Adrenal gland (tissue), 12 donors: ENCODE results near the gene GATA6. TPM values are rescaled to one million over a fixed set of nuclear protein-coding genes. Genes with fewer than 3 reads are reported as not detected.
A peak's percentile ranks its signal among the peaks of the same experiment; 100 is the strongest.
"Not testable (repeated sequence)": the region's sequence is repeated elsewhere in the genome, so short reads cannot be mapped to it uniquely, and the experiment has no call there.

Experiments used
- DNase-seq, 7 donors: peaks; one replicate each; pipeline ENCODE4 v3.0.0-alpha.2; 2019 to 2020
- H3K27ac ChIP-seq, 5 donors: fragments of 200-600 bp; sonication (generic) in 4 of 5; 1 replicate in 3 of 5; 2 replicates in 2 of 5; pipeline versions ENCODE4 v1.5.1 to v1.8.0; 2016 to 2020; ENCODE audit warnings: mild to moderate bottlenecking in 1 of 5
- H3K27me3 ChIP-seq: fragments of 200-600 bp; 2 replicates; pipeline ENCODE4 v1.8.0; 2021
- H3K36me3 ChIP-seq, 2 donors: fragments of 200-600 bp; replicated peaks in 1 of 2; 1 replicate in 1 of 2; 2 replicates in 1 of 2; pipeline versions ENCODE4 v1.5.1 to v1.8.0; 2018 to 2022
- H3K4me1 ChIP-seq, 2 donors: fragments of 200-600 bp; replicated peaks in 1 of 2; 1 replicate in 1 of 2; 2 replicates in 1 of 2; pipeline versions ENCODE4 v1.5.1 to v1.8.0; 2018 to 2021
- H3K4me3 ChIP-seq, 4 donors: fragments of 200-600 bp; sonication (generic) in 3 of 4; one replicate each; pipeline ENCODE4 v1.5.1; 2016 to 2018
- H3K9me3 ChIP-seq, 3 donors: fragments of 200-600 bp; sonication (generic) in 1 of 3; replicated peaks in 1 of 3; 1 replicate in 2 of 3; 2 replicates in 1 of 3; pipeline versions ENCODE4 v1.5.1 to v1.8.0; 2016 to 2021
- POLR2A ChIP-seq, 2 donors: fragments of 450-650 bp; IDR thresholded peaks; one replicate each; pipeline ENCODE4 v1.6.1; 2017; ENCODE audit warnings: antibody characterized with exemption in 2 of 2, mild to moderate bottlenecking in 2 of 2, moderate library complexity in 1 of 2
- WGBS, 4 donors: extraction: QIAGEN DNeasy Blood & Tissue Kit in 2 of 4; methylation state at CpG; one replicate each; pipeline versions ENCODE4 v1.1.5 to v1.1.7; 2013 to 2017; 5-methylcytosine and 5-hydroxymethylcytosine counted together
- intact Hi-C, 2 donors: fragments of 100-400 bp; cut with DNase I; formaldehyde crosslinking; loops; one replicate each; pipeline versions ENCODE4 v1.14.1 to v1.15.0; 2022 to 2023
- polyA plus RNA-seq, 3 donors: library from polyadenylated mRNA; stranded (reverse); fragments of 200-250 nt in 2 of 3; fragments of 350-450 nt in 1 of 3; fragmentation: Illumina TruSeq in 1 of 3; extraction: RNeasy Lipid Tissue Mini Kit (QIAGEN cat#74804) in 1 of 3; gene quantifications; one replicate each; pipeline ENCODE4 v1.2.3, GENCODE V29; 2013 to 2014
- total RNA-seq, 9 donors: library from RNA; depleted of rRNA in 4 of 9; stranded (reverse); fragments of >200 nt in 4 of 9; fragments of 120-200 nt in 1 of 9; fragmentation: NEBNext Ultra II Directional in 1 of 9; extraction: Animal tissue kit (Norgen Biotek cat#: 25700) in 1 of 9; gene quantifications; one replicate each; pipeline versions ENCODE4 v1.1.0 to v1.2.4, GENCODE V29; 2013 to 2023
- TF ChIP-seq, protein P1 (sequence below), 6 experiments: fragments of 450-650 bp in 4 of 6; fragments of 200-600 bp in 2 of 6; sonication (generic) in 1 of 6; IDR thresholded peaks; 1 replicate in 5 of 6; 2 replicates in 1 of 6; pipeline versions ENCODE4 v1.5.1 to v1.8.0; 2016 to 2021; ENCODE audit warnings: antibody characterized with exemption in 6 of 6, mild to moderate bottlenecking in 2 of 6, moderate library complexity in 1 of 6
- donor health status: healthy with polysubstance abuse.
- donor health status: Bipolar disorder and iron deficiency.
- donor health status: DM: yes; HTN: yes; CAD: no.
- donor health status: DM: no; HTN: no; CAD: no.
- donor health status: DM: no; HTN: no; CAD: no.
- donor health status: DM: yes; HTN: yes; CAD: no.

Gene GATA6
- total and polyA plus RNA-seq, 12 donors = 31.3 to 222 (median 135) TPM

DNA sequence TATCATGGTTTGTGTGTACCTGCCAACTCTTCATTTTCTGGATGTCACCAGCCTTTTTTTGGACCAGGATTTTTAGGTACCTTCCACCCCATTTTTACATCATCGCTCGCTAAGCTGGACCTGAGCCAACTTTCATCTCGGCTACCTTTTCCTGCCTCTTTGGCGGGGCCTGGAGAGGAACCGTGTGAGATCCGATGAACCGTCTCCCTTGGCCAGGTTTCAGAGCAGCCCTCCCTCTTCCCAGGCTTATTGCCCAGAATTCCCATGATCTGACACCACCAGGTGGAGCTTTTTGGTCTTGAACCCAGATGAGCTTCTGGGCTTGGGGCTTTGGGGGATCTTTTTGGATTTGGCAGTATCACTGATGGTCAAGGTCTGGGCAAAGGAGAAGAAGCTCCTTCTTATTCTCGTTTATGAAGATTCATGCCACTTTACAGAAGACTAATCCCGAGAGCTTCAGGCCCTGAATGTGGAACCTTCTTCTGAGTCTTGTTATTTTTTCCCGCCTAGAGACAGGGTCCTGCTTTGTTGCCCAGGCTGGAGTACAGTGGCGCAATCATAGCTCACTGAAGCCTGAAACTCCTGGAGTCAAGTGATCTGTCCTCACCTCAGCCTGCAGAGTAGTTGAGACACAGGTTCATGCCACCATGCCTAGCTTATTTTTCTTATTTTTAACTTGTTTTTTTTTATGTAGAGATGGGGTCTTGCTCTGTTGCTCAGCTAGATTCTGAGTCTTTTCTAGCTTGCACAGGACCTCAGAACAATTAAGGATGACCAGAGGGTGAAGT, 50.4 kb downstream of the GATA6 start:
- H3K27ac ChIP-seq = no peak overlapping the region
- no peaks in the 10 kb centered on the region for H3K27me3 ChIP-seq
- intact Hi-C loops = loop anchor here in 1 of 2 donors (10.0 kb wide), 1 partner anchor 55 kb away; no protein-coding TSS in a partner anchor
- TF ChIP-seq POLR2A (IDR thresholded peaks at IDR 0.05) = no peak
- TF ChIP-seq, protein P1, sequence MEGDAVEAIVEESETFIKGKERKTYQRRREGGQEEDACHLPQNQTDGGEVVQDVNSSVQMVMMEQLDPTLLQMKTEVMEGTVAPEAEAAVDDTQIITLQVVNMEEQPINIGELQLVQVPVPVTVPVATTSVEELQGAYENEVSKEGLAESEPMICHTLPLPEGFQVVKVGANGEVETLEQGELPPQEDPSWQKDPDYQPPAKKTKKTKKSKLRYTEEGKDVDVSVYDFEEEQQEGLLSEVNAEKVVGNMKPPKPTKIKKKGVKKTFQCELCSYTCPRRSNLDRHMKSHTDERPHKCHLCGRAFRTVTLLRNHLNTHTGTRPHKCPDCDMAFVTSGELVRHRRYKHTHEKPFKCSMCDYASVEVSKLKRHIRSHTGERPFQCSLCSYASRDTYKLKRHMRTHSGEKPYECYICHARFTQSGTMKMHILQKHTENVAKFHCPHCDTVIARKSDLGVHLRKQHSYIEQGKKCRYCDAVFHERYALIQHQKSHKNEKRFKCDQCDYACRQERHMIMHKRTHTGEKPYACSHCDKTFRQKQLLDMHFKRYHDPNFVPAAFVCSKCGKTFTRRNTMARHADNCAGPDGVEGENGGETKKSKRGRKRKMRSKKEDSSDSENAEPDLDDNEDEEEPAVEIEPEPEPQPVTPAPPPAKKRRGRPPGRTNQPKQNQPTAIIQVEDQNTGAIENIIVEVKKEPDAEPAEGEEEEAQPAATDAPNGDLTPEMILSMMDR (IDR thresholded peaks at IDR 0.05) = peak in 1 of 6 experiments; percentile 2
- peaks cover 0 to 6% of the 10 kb centered on the region in 2 donors for H3K4me1 ChIP-seq
- WGBS, 4 donors = 58 to 65% (median 61%) methylated on average over 11 of the region's 11 CpGs
- H3K36me3 ChIP-seq = no peaks in the 10 kb centered on the region
- peak in 1 of 7 donors; percentile 21 for DNase-seq
- H3K9me3 ChIP-seq = no peaks in the 10 kb centered on the region
- no peak overlapping the region for H3K4me3 ChIP-seq

DNA sequence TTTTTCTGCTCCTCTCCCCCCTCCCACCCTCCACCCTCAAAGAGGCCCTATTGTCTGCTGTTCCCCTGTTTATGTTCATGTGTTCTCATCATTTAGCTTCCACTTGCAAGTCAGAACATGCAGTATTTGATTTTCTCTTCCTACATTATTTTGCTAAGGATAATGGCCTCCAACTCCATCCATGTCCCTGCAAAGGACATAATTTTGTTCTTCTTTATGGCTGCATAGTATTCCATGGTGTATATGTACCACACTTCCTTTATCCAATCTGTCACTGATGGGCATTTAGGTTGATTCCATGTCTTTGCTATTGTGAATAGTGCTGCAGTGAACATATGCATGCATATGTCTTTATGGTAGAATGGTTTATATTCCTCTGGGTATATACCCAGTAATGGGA, 51.2 kb downstream of the GATA6 start:
- H3K27ac ChIP-seq, H3K4me3 ChIP-seq, H3K36me3 ChIP-seq, H3K27me3 ChIP-seq, H3K9me3 ChIP-seq, H3K4me1 ChIP-seq, DNase-seq: not testable (repeated sequence)
- intact Hi-C loops = loop anchor here in 1 of 2 donors (10.0 kb wide), 1 partner anchor 54 kb away; no protein-coding TSS in a partner anchor

GRCh38 chr18:22221350-22221749, 52.0 kb downstream of the GATA6 start:
- no peak overlapping the region for H3K4me3 ChIP-seq
- H3K9me3 ChIP-seq = no peaks in the 10 kb centered on the region
- no peaks in the 10 kb centered on the region for H3K36me3 ChIP-seq
- no peaks in the 10 kb centered on the region for H3K4me1 ChIP-seq
- no peaks in the 10 kb centered on the region for H3K27me3 ChIP-seq
- no peak overlapping the region for H3K27ac ChIP-seq
- intact Hi-C loops = loop anchor here in 1 of 2 donors (10.0 kb wide), 1 partner anchor 53 kb away; no protein-coding TSS in a partner anchor
- no peak for DNase-seq
- TF ChIP-seq, protein P1 (IDR thresholded peaks at IDR 0.05) = no peak
- TF ChIP-seq POLR2A (IDR thresholded peaks at IDR 0.05) = no peak
- WGBS, 4 donors = 74 to 84% (median 78%) methylated on average over 3 of the region's 3 CpGs

DNA sequence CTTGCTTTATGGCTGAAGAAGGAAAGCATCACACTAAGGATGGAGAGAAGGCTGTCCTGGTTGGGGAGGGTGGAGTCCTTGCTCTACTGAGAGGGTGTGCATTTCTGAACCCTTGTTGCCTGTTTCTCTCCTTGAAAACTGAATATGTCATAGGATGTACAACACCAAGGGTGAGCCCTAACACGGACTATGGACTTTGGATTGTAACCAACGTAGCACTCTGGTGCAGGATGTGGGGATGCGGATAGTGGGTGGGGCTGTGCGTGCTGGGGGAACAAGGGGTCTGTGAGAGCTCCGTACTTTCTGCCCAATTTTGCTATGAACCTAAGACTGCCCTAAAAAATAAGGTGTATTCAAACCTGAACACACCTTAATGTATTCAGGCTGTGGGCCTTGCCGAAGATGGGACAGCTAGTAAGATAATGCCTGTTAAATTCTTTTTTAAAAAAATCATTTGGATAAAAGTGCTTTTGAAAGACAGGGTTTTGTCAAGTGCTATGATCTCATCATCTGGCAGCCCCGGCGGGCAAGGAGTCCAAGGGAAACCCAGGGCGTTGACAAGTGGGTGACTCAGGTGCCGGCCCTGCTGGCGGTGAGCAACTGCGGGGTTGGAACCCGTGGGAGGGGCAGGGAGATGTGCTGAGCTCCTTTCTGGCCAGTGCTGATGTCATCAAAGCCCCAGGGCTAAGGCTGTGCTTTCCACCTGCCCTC, 54.0 kb downstream of the GATA6 start:
- DNase-seq = peak; percentile 92 to 99 (median 98)
- peak overlapping the region in 3 of 5 donors; percentile 44 to 53 (median 45) for H3K27ac ChIP-seq
- no peaks in the 10 kb centered on the region for H3K36me3 ChIP-seq
- no peaks in the 10 kb centered on the region for H3K9me3 ChIP-seq
- no peaks in the 10 kb centered on the region for H3K27me3 ChIP-seq
- no peak overlapping the region for H3K4me3 ChIP-seq
- no peak for TF ChIP-seq POLR2A (IDR thresholded peaks at IDR 0.05)
- 48 to 67% (median 53%) methylated on average over 12 to 13 of the region's 13 CpGs for WGBS, 4 donors
- no peaks in the 10 kb centered on the region for H3K4me1 ChIP-seq
- intact Hi-C loops = loop anchor here in 1 of 2 donors (10.0 kb wide), 1 partner anchor 51 kb away; no protein-coding TSS in a partner anchor

DNA sequence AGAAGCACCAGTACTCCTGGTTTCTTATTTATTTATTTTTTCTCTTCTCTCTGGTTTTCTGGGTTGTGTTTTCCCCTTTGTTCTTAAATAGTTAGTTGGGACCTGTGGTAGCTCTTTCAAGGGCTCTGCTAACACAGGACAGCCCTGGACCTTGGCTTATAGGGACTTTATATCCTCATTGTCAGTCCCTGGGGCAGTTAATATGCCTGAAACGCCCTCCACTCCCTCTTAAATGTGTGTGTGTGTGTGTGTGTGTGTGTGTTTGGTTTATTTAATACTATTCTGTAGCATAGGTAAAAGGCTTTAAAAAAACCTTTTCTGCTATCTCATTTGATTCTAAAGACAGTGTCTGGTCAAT, 54.6 kb downstream of the GATA6 start:
- Histone ChIP-seq H3K27me3 (no peaks in the 10 kb centered on the region), H3K4me3 (no peak overlapping the region), H3K36me3 (no peaks in the 10 kb centered on the region), H3K4me1 (no peaks in the 10 kb centered on the region), H3K9me3 (no peaks in the 10 kb centered on the region), H3K27ac (peak overlapping the region in 2 of 5 donors; percentile 45 to 53)
- no peak for DNase-seq
- TF ChIP-seq, protein P1 (IDR thresholded peaks at IDR 0.05) = no peak
- TF ChIP-seq POLR2A (IDR thresholded peaks at IDR 0.05) = no peak
- intact Hi-C loops = loop anchor here in 1 of 2 donors (10.0 kb wide), 1 partner anchor 51 kb away; no protein-coding TSS in a partner anchor
- 43 to 62% (median 56%) methylated on average over 1 of the region's 1 CpG for WGBS, 4 donors
